Naive thymus-derived CD8-positive, alpha-beta T cell (primary cell): Measurements from ENCODE around the gene PADI3. TPM values are rescaled to one million over a fixed set of nuclear protein-coding genes. Genes with fewer than 3 reads are reported as not detected.

ENCODE experiments used
- ATAC-seq, 2 donors: fragments of 150-1000 bp; cut with Tn5 transposase in 1 of 2; sonication (Bioruptor Pico), chemical (Tn5 transposase) in 1 of 2; 1 replicate in 1 of 2; 2 replicates in 1 of 2; pipeline ENCODE4 v1.10.0; 2021; ENCODE audit warnings: mild to moderate bottlenecking in 2 of 2, moderate library complexity in 2 of 2
- POLR2A ChIA-PET: fragments of 350-600 bp; sonication (Branson Sonifier 250); formaldehyde crosslinking; loops from one replicate; lab custom pipeline; 2021; ENCODE audit warnings: antibody characterized with exemption; lab: Charles Lee
- DNase-seq, 10 donors: peaks; one replicate each; pipeline versions ENCODE4 v3.0.0 to v3.0.0-alpha.2; 2020 to 2022
- H3K27ac Mint-ChIP-seq, 10 donors: one replicate each; pipeline ENCODE4 v1.8.0; 2020 to 2022; ENCODE audit warnings: mild to moderate bottlenecking in 10 of 10, mixed read lengths in 10 of 10, moderate library complexity in 4 of 10, inconsistent platforms in 1 of 10
- H3K27me3 Mint-ChIP-seq, 5 donors: one replicate each; pipeline ENCODE4 v1.8.0; 2021 to 2022; ENCODE audit warnings: mixed read lengths in 5 of 5
- H3K36me3 Mint-ChIP-seq, 3 donors: one replicate each; pipeline ENCODE4 v1.8.0; 2020 to 2022; ENCODE audit warnings: mixed read lengths in 3 of 3, mild to moderate bottlenecking in 2 of 3, inconsistent platforms in 1 of 3
- H3K4me1 Mint-ChIP-seq, 4 donors: one replicate each; pipeline ENCODE4 v1.8.0; 2021 to 2022; ENCODE audit warnings: mixed read lengths in 4 of 4
- H3K4me3 Mint-ChIP-seq, 10 donors: one replicate each; pipeline ENCODE4 v1.8.0; 2020 to 2022; ENCODE audit warnings: mild to moderate bottlenecking in 10 of 10, mixed read lengths in 10 of 10, moderate library complexity in 6 of 10, inconsistent platforms in 1 of 10
- H3K9me3 Mint-ChIP-seq, 9 donors: one replicate each; pipeline ENCODE4 v1.8.0; 2020 to 2022; ENCODE audit warnings: mixed read lengths in 9 of 9, mild to moderate bottlenecking in 3 of 9, inconsistent platforms in 1 of 9, moderate library complexity in 1 of 9
- polyA plus RNA-seq, 3 donors: library from polyadenylated mRNA; unstranded; fragments of 300-500 nt; fragmentation: Illumina TruSeq; gene quantifications; one replicate each; pipeline ENCODE4 v1.2.3, GENCODE V29; 2021
- total RNA-seq, 8 experiments: library from RNA in 2 of 8; stranded (reverse) in 2 of 8; gene quantifications; one replicate each; pipeline ENCODE4 v1.2.3 and lab custom pipeline; 2021 to 2026

PADI3 gene, protein sequence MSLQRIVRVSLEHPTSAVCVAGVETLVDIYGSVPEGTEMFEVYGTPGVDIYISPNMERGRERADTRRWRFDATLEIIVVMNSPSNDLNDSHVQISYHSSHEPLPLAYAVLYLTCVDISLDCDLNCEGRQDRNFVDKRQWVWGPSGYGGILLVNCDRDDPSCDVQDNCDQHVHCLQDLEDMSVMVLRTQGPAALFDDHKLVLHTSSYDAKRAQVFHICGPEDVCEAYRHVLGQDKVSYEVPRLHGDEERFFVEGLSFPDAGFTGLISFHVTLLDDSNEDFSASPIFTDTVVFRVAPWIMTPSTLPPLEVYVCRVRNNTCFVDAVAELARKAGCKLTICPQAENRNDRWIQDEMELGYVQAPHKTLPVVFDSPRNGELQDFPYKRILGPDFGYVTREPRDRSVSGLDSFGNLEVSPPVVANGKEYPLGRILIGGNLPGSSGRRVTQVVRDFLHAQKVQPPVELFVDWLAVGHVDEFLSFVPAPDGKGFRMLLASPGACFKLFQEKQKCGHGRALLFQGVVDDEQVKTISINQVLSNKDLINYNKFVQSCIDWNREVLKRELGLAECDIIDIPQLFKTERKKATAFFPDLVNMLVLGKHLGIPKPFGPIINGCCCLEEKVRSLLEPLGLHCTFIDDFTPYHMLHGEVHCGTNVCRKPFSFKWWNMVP
- total RNA-seq (not detected), polyA plus RNA-seq (not detected), total RNA-seq (lab: John Stamatoyannopoulos, UW) (0 reads per million in 6 experiments)

DNA sequence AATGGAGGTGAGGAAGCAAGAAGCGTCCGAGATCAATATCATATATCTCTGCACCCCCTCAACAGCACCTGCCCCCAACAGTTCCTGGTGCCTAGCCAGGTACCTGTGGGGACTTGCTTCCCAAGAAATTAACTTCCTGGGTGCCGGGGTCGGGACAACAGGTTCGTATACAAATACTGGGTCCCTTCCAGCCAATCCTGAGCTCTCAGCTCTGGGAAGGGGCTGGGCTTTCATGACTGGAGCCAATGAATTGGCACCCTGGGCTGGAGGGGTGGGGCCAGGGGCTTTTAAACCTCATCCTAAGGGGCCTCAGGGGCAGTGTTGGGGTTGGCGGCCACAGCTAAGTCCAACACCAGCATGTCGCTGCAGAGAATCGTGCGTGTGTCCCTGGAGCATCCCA lies at the start of gene PADI3:
PADI3 (plus strand) TSS at position 318 of the 400 bp plus-strand sequence; CDS start at position 358, 40 bp downstream.
- POLR2A ChIA-PET = no interaction called here
- Mint-ChIP-seq H3K4me3 (no peak within 1 kb of the TSS), H3K4me1 (no peaks in the 10 kb centered on the region), H3K27ac (no peak within 1 kb of the TSS), H3K9me3 (no peaks in the 10 kb centered on the region), H3K36me3 (no peaks in the 10 kb centered on the region), H3K27me3 (peaks cover 2 to 24% (median 8%) of the 10 kb centered on the region in 5 donors)
- ATAC-seq = no peak
- DNase-seq = no peak

DNA sequence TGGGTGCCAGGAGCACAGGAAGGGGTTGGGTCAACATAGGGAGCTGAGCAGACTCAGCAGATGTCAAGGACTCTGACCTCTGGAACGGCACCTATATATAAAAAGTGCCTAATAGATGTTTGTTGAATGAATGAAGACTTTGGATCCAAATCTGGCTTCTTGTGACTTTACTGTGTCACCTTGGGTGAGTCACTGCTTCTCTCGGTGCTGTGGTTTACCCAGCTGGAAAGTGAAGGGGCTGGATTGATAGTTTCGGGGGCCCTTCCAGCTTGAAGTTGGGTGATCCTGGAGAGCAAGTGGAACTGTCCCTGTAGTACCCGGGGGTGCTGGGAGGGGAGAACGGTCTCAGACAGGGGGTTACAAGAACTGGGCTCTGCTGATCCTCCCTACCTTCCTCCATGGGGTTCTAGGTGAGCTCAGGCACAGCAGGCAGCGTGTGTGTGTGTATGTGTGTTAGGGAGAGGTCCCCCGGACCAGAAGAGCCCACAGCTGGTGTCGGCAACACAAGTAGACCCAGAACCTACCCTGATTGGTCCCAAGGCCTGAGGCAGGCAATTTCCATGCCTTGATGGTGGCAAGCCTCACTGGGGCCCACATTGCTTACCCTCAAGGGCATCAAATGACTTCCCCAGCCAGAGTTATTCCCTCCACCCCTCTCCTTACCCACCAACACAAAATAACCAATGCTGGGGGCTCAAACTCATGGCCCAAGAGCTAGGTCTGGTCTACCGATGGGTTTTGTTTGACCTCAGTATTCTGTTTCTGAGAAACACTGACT lies 49.4 kb upstream of the PADI3 start:
- ATAC-seq (no peak), DNase-seq (peak in 1 of 10 donors; percentile 24)
- POLR2A ChIA-PET = interaction anchor here (1.1 kb wide), 1 partner anchor 9 kb away, joined by 7 read pairs; no protein-coding TSS in a partner anchor
- Mint-ChIP-seq H3K4me1 (peaks cover 20 to 35% (median 33%) of the 10 kb centered on the region in 4 donors), H3K27me3 (peaks cover 13 to 70% (median 49%) of the 10 kb centered on the region in 5 donors), H3K27ac (peak overlapping the region in 1 of 10 donors; percentile 20), H3K4me3 (no peak overlapping the region), H3K9me3 (no peaks in the 10 kb centered on the region), H3K36me3 (no peaks in the 10 kb centered on the region)

DNA sequence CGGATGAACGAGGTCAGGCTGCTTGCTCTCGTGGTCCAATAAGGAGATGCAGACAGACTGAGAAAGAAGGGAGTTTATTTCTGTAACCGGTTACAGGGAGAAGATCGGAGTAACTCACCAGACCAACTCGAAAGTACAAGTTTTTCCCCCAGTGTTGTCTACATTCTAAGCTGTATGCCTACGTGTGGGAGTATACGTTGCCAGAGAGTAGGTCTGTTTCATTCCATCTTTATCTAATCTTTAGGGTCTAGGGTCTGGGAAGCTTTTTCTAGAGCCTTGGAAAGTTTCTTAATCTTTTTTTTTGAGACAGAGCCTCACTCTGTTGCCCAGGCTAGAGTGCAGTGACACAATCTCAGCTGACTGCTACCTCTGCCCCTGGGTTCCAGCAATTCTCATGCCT lies 48.7 kb upstream of the PADI3 start:
- POLR2A ChIA-PET = interaction anchor here (0.9 to 1.3 kb wide), 3 partner anchors 8 to 12 kb away, joined by 6 to 7 read pairs (median 7); no protein-coding TSS in a partner anchor
- no peak for DNase-seq
- Mint-ChIP-seq H3K36me3 (no peaks in the 10 kb centered on the region), H3K4me1 (peaks cover 23 to 36% (median 34%) of the 10 kb centered on the region in 4 donors), H3K27me3 (peaks cover 19 to 72% (median 52%) of the 10 kb centered on the region in 5 donors), H3K9me3 (no peaks in the 10 kb centered on the region), H3K4me3 (no peak overlapping the region), H3K27ac (no peak overlapping the region)
- ATAC-seq = no peak

DNA sequence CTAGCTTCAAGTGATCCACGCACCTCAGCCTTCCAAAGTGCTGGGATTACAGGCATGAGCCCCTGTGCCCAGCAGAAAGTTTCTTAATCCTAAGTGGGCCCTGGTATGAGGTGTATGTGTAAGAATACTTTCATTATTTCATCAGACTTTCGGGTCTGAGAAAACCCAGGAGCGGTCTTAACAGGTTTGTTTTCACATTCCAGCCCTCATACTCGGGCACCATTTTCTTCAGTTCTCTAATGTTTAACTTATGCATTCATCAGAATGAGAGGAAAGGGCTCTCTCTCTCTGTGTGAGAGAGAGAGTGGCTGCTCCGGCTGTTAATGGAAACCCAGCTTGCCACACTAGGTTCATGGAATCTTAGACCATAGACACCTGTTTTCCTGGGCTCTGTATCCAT lies 48.1 kb upstream of the PADI3 start:
- H3K4me1 Mint-ChIP-seq = peaks cover 25 to 36% (median 34%) of the 10 kb centered on the region in 4 donors
- H3K4me3 Mint-ChIP-seq = peak overlapping the region in 3 of 10 donors; percentile 68 to 87 (median 74)
- ATAC-seq (no peak), DNase-seq (no peak)
- peaks cover 0 to 2% (median 0%) of the 10 kb centered on the region in 3 donors for H3K36me3 Mint-ChIP-seq
- POLR2A ChIA-PET = interaction anchor here (0.9 to 1.3 kb wide), 2 partner anchors 10 to 12 kb away, joined by 6 to 7 read pairs; no protein-coding TSS in a partner anchor
- no peak overlapping the region for H3K27ac Mint-ChIP-seq
- no peaks in the 10 kb centered on the region for H3K9me3 Mint-ChIP-seq
- H3K27me3 Mint-ChIP-seq = peaks cover 22 to 77% (median 57%) of the 10 kb centered on the region in 5 donors

DNA sequence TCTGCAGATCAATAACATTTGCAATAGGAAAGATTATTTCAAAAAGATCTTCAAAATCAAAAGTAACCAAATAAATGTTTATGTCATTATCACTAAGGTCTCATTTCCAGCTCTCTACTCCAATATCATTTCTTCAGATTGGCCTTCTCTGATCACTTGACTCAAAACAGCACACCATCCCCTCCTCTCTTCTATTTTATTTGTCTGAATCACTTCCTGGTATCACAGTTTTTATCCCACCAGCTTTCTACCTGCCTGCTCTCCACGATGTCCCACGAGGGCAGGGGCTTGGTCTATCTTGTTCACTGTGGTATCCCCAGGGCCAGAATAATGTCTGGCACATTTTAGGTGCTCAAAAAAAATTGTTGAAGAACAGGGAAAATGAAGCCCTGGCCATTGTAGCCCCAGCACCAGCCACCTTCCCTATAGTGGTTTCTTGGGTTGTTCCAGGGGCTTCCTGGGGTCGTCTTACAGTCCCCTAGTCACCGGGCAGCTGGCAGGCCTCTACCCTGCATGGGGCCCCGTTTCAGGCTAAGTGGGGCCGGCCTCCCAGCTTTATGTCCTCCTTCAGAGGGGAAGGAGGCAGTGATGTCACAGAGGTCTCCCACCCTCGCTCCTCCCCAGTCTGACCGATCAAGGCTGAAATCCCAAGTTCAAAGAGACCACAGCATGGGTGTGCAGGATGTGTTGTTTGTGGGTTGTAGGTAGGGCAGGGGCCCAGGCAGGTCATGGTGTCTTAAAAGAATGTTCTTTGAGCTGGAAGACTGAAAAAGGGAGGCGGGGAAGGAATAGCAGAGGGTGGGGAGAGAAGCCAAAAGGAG lies 47.5 kb upstream of the PADI3 start:
- H3K4me1 Mint-ChIP-seq = peaks cover 27 to 36% (median 34%) of the 10 kb centered on the region in 4 donors
- peak overlapping the region in 3 of 10 donors; percentile 4 to 52 (median 19) for H3K27ac Mint-ChIP-seq
- H3K4me3 Mint-ChIP-seq = peak overlapping the region; percentile 46 to 87 (median 70)
- POLR2A ChIA-PET = interaction anchor here (0.5 to 1.3 kb wide), 3 partner anchors 9 to 151 kb away, joined by 4 to 7 read pairs (median 6); no protein-coding TSS in a partner anchor
- peaks cover 0 to 2% (median 0%) of the 10 kb centered on the region in 3 donors for H3K36me3 Mint-ChIP-seq
- no peaks in the 10 kb centered on the region for H3K9me3 Mint-ChIP-seq
- H3K27me3 Mint-ChIP-seq = peaks cover 21 to 79% (median 61%) of the 10 kb centered on the region in 5 donors
- ATAC-seq (peak; percentile 81 to 88), DNase-seq (peak in 6 of 10 donors; percentile 13 to 67 (median 36))

DNA sequence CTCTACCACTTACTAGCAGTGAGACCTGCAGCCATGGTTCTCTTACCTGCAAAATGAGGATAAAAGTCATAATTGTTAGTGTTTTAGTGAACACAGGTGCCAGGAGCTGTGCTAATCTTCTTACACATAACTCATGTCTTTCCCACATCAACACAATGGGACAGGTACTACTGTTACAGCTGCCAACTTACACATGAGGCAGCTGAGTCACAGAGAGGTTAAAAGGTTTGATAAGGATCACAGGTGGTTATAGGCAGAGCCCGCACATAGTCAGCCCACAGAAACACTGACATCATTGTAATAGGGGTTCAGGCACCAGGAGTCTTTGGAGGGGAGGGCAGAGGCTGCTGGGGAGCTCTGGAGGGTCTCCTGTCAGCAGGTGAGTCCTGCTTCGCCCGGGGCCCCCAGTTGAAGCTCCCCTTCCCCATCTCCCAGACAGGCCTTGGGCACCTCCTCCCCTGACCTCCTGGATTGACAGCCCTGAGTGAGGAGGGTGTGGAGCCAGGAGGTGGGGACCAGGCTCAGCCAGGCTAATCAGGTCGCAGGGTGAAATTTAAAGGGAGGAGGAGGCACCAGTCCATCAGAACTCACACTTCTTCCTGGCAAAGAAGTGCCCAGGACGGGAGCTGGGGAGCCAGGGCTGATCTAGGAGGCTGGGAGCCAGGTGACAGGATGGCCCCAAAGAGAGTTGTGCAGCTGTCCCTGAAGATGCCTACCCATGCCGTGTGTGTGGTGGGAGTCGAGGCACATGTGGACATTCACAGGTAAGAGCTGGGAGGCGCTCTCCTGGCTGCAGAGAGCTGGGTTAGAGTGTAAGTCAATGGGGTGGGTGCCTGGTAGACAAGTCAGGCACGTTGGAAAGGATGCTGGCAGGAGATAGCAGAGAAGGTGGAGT lies 44.1 kb upstream of the PADI3 start, which contains the start of gene PADI1:
PADI1 (plus strand) TSS at position 583 of the 895 bp plus-strand sequence; CDS start at position 673, 90 bp downstream.
- H3K4me1 Mint-ChIP-seq = peaks cover 38 to 57% (median 49%) of the 10 kb centered on the region in 4 donors
- peaks cover 23 to 94% (median 71%) of the 10 kb centered on the region in 5 donors for H3K27me3 Mint-ChIP-seq
- H3K4me3 Mint-ChIP-seq = peak within 1 kb of the TSS in 1 of 10 donors; percentile 35
- POLR2A ChIA-PET = interaction anchor here (1.3 kb wide), 2 partner anchors 8 to 21 kb away, joined by 3 read pairs; no protein-coding TSS in a partner anchor
- no peaks in the 10 kb centered on the region for H3K9me3 Mint-ChIP-seq
- peaks cover 0 to 2% (median 0%) of the 10 kb centered on the region in 3 donors for H3K36me3 Mint-ChIP-seq
- H3K27ac Mint-ChIP-seq = peak within 1 kb of the TSS in 3 of 10 donors; percentile 5 to 39 (median 5)
- ATAC-seq (no peak), DNase-seq (peak in 1 of 10 donors; percentile 53)

DNA sequence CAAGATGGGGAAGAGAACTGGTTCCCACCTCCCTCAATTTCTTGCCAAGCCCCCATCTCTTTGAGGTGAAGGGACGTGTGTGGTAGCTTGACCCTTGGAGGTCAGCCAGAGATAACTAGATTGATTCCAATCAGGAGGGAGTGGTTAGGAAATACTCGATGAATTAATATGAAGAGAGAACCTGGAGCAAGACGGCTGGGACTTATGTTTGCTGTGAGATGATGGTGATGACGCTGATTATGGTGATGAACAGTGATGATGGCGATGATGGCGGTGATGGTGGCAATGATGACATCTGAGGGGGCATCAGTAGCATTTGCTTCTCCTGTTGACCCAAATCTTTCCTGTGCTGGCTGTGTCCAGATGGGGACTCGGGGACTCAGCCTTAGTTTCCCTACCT lies 43.2 kb upstream of the PADI3 start:
- peaks cover 27 to 96% (median 73%) of the 10 kb centered on the region in 5 donors for H3K27me3 Mint-ChIP-seq
- no peaks in the 10 kb centered on the region for H3K9me3 Mint-ChIP-seq
- no peak overlapping the region for H3K4me3 Mint-ChIP-seq
- no peak for DNase-seq
- H3K36me3 Mint-ChIP-seq = peaks cover 0 to 2% (median 0%) of the 10 kb centered on the region in 3 donors
- H3K27ac Mint-ChIP-seq = peak overlapping the region in 1 of 10 donors; percentile 5
- H3K4me1 Mint-ChIP-seq = peaks cover 41 to 57% (median 51%) of the 10 kb centered on the region in 4 donors
- POLR2A ChIA-PET = interaction anchor here (1.3 kb wide), 1 partner anchor 21 kb away, joined by 3 read pairs; no protein-coding TSS in a partner anchor
- no peak for ATAC-seq

DNA sequence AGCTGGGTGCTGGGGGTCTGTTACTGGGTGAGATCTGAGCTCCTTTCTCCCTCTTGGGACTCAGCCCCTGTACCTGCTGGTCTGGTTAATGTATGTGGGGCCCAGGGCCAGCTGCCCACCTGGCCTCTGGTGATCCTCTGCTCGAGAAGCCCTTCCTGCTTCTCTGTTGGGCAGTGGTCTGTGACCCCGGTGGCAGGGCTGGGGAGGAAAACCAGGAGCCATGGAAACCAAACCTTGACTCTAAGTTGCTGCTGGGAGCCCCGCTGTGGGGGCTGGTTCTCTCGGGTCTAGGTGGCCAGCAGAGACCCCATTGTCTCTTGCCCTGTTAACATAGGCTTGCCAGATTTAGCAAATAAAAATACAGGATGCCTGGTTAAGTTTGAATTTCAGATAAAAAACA lies 42.7 kb upstream of the PADI3 start:
- Mint-ChIP-seq H3K27ac (no peak overlapping the region), H3K27me3 (peaks cover 27 to 97% (median 76%) of the 10 kb centered on the region in 5 donors), H3K4me1 (peaks cover 38 to 58% (median 52%) of the 10 kb centered on the region in 4 donors), H3K36me3 (peaks cover 0 to 2% (median 0%) of the 10 kb centered on the region in 3 donors), H3K9me3 (no peaks in the 10 kb centered on the region), H3K4me3 (no peak overlapping the region)
- POLR2A ChIA-PET = interaction anchor here (1.3 kb wide), 1 partner anchor 22 kb away, joined by 3 read pairs; no protein-coding TSS in a partner anchor
- ATAC-seq = no peak
- DNase-seq = peak in 1 of 10 donors; percentile 47

DNA sequence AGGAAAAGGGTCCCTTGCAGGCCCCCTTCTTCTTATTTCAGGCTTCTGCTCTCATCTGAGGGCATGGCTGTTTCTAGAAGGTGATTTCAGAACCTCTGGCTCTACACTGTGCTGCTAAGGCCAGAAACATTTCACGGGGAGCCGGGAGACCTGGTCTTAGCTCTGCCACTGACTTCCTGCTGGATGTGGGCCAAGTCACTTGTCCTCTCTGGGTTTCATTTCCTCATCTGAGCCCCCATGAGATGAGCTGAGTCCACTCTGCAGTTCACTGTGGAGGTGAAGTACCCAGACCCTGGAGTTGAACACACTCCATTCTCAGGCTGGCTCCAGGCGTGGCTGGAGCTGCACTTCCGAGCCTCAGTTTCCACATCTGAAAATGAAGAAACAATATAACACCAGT lies 41.9 kb upstream of the PADI3 start:
- ATAC-seq = no peak
- peaks cover 27 to 90% (median 69%) of the 10 kb centered on the region in 5 donors for H3K27me3 Mint-ChIP-seq
- H3K9me3 Mint-ChIP-seq = no peaks in the 10 kb centered on the region
- POLR2A ChIA-PET = no interaction called here
- peaks cover 0 to 2% (median 0%) of the 10 kb centered on the region in 3 donors for H3K36me3 Mint-ChIP-seq
- peak overlapping the region in 1 of 10 donors; percentile 1 for H3K27ac Mint-ChIP-seq
- no peak overlapping the region for H3K4me3 Mint-ChIP-seq
- peaks cover 31 to 58% (median 49%) of the 10 kb centered on the region in 4 donors for H3K4me1 Mint-ChIP-seq
- DNase-seq = peak in 2 of 10 donors; percentile 14 to 42

DNA sequence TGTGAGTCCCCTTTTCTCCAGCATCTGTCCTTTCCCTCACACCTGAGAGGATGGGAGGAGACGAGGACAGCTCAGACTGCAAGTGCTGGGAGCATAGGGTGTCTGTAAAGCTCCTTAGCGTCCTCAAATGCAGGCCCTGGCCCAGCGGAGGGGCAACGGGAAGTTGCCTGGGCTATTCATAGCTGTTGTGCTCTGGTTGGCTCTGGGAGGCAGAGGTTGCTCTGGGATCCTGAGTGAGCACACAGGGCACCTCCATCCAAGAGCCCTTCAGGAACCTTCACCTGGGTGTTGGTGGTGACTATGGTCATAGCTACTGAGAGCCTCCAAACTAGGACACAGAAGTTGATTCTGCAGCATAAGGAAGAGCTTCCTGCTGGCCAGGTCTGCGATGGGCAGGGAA lies 41.4 kb upstream of the PADI3 start:
- H3K4me3 Mint-ChIP-seq = peak overlapping the region in 2 of 10 donors; percentile 1 to 60
- H3K36me3 Mint-ChIP-seq = peaks cover 0 to 2% (median 0%) of the 10 kb centered on the region in 3 donors
- no peaks in the 10 kb centered on the region for H3K9me3 Mint-ChIP-seq
- peaks cover 29 to 88% (median 67%) of the 10 kb centered on the region in 5 donors for H3K27me3 Mint-ChIP-seq
- ATAC-seq (no peak), DNase-seq (no peak)
- POLR2A ChIA-PET = interaction anchor here (1.2 kb wide), 1 partner anchor 8 kb away, joined by 7 read pairs; no protein-coding TSS in a partner anchor
- peak overlapping the region in 2 of 10 donors; percentile 1 to 84 for H3K27ac Mint-ChIP-seq
- peaks cover 31 to 57% (median 49%) of the 10 kb centered on the region in 4 donors for H3K4me1 Mint-ChIP-seq
